LNCAP (cell line): ENCODE data around the gene SLC2A10.

ENCODE experiments used
- CTCF ChIP-seq: fragments of 450-650 bp; IDR thresholded peaks from 2 replicates; pipeline ENCODE4 v1.5.1; 2017; ENCODE audit warnings: mild to moderate bottlenecking

Gene SLC2A10

GRCh38 chr20:46709459-46710152 is at the start of gene SLC2A10:
SLC2A10 (plus strand) TSS chr20:46709649; CDS start chr20:46709737, 88 bp downstream.
- no peak for TF ChIP-seq CTCF

GRCh38 chr20:46660487-46660886 is 49.0 kb upstream of the SLC2A10 start:
- no peak for TF ChIP-seq CTCF

- TF ChIP-seq CTCF: no peak
Measured at GRCh38 chr20:46661659-46662058, 47.8 kb upstream of the SLC2A10 start.

- TF ChIP-seq CTCF: no peak
Measured at GRCh38 chr20:46663531-46663930, 45.9 kb upstream of the SLC2A10 start.

GRCh38 chr20:46665602-46666001 is 43.8 kb upstream of the SLC2A10 start:
- TF ChIP-seq CTCF: no peak

GRCh38 chr20:46666306-46666705 is 43.1 kb upstream of the SLC2A10 start:
- no peak for TF ChIP-seq CTCF

- no peak for TF ChIP-seq CTCF
Measured at GRCh38 chr20:46666818-46667515, 42.5 kb upstream of the SLC2A10 start.
